ENCODE measurements around the gene GRAMD1C.
"Not testable (repeated sequence)": the region's sequence is repeated elsewhere in the genome, so short reads cannot be mapped to it uniquely, and the experiment has no call there.

GRAMD1C gene

DNA sequence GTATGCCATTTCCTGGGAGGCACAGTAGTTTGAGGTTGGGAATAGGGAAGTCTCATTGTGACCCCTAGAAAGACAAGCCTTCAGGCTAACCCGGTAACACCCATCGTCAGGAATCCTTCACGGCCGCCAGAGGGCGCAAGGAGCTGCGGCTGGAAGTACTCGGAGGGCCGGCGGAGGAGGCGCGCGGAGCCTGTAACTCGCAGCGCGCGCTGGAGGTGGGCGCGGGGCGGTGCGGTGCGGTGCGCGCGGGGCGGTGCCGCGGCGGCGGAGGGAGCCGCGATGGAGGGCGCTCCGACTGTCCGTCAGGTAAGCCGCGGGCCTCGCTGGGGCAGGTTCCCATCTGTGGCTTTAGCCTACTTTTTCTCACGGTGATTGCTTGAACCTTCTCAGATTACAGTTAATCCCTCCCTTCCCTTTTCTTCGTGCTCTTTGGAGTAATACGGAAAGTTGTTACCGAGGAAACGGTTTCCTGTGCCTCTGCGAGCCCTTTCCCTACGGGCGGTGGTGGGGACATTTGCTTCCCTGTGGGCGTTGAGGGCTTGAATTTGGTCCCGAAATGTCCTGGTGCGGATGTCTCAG, at the start of gene GRAMD1C:
Gene GRAMD1C (plus strand): TSS at position 158 of the 579 bp plus-strand sequence. CDS start 122 bp downstream, at position 280.
- DNase-seq = peak; percentile 80

DNA sequence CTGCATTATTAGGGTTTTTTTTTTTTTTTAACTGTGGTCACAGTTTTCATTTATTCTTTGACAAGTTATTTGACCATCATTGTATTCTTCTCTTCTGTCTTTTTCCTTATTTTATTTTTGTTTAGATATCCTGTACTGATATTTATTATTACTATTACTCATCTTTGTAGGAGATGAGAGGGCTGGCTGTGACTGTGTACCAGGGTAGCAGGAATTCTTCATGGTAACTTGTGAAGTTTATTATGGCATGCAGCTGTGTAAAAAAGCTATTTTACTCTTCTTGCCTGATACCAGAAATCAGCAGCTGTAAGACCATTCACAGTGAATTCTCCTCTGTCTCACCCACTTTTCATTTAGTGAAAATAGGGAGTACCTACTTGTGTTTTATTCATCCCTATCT, 47.2 kb upstream of the GRAMD1C start:
- no peak for DNase-seq

DNA sequence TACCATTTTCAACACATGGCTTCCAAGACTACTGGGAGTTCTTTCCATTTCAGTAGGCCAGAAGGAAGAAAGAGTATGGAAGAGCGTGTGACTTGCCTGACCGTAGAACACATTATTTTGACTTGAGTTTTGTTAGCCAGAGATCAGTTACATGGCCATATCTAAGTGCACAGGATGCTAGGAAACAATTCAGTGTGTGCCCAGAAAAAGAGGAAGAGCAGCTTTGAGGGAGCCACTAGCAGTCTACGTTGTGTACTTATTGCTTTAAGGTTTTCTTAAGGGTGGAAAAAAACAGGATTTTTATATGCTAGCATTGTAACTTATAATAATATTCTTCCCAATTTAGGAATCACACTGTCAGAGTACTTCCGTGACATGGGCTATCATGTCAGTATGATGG, 44.1 kb upstream of the GRAMD1C start:
- DNase-seq = no peak

DNA sequence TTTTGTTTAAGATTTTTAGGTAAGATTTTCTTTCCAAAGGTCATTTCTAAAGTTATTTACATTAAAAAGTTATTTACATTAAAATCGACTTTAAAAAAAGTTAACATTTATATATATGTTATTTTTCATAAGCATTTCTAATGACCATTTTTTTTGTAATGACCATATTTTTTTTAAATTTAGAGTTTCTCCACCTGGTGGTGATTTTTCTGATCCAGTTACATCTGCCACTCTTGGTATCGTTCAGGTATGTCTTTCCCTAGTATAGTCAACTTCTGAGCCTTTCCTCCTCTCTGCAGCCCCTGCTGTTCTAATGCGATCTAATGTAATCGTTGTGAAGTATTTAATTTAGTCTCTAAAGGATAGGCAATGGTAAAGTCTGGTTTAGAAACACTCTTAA, 42.9 kb upstream of the GRAMD1C start:
- no peak for DNase-seq

DNA sequence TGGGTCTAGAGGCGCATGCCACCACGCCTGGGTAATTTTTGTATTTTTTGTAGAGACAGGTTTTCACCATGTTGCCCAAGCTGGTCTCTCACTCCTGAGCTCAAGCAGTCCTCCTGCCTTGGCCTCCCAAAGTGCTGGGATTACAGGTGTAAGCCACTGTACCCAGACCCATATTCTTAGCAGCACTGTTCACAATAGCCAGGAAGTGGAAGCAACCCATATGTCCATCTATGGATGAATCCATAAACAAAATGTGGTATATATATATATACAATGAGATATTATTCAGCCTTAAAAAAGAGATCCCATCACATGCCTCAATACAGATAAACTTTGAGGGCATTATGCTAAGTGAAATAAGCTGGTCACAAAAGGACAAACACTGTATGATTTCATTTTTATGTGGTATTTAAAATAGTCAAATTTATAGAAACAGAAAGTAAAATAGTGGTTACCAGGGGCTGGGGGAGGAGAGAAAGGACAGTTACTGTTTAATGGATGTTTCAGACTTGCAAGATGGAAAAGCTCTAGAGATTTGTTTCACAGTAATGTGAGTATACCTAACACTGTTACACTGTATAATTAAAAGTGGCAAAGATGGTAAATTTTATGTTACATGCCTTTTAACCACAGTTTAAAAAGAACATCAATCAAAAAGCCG, 35.7 kb upstream of the GRAMD1C start:
- DNase-seq = no peak

- DNase-seq = no peak
Measured at GRCh38 chr3:113804661-113805060, 33.9 kb upstream of the GRAMD1C start.

GRCh38 chr3:113805249-113805648, 33.3 kb upstream of the GRAMD1C start:
- DNase-seq = no peak

DNA sequence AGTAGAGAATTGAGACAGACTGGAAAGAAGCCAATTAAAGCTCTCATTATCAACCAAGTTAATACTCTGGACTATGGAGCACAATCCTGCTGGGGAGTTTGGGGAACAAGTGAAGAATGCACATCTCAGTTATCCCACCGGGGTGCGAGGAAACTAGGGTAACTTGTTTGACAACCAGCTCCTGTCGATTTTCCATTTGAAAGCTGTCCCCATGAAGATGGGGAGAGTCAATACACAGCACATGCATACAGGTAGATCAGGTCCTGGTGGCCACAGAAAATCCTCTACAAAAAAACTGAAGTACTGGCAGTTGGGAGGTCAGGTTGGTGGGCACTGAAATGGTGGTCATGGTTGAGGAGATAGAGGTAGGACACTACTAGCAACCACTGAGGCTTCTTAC, 25.7 kb upstream of the GRAMD1C start:
- no peak for DNase-seq

DNA sequence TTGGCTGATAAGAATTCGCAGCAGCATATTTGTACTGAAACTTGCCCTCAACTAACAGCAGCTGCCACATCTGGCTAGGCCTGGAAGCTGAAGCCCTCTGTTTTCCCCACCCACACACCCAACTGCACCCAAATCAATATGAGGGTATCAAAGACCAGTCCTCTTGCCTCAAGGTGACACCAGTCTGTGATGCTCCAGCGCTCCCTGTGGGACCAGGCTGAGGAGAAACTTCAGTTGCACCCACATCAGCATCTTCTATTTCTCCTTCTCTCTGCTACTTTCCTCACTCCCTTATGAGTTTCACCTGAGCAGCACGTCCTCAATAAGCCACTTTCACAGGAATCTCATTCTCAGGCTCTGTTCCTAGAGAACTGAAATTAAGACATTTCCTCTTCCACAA, 18.7 kb upstream of the GRAMD1C start:
- DNase-seq = no peak

DNA sequence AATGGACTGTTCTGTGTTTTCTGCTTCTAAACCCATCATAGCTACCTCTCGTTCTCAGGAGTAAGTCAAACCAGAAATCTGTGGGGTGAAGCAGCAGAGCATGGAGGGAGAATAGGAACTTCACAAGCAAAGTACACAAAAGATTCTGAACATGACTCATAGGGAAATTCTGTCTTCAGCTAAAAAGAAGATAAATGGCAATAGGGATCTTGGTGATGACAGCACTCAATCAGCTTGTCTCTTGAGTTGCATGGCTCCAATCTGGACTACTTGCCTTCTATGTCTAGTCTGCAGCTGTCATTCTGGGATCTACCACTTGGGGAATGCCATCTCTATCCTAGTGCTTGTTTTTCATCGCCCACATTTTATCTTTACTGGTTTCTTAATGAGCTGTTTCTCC, 13.5 kb upstream of the GRAMD1C start:
- DNase-seq = no peak

GRCh38 chr3:113828600-113828999, 10.0 kb upstream of the GRAMD1C start:
- DNase-seq = no peak

GRCh38 chr3:113829576-113830354, 8.8 kb upstream of the GRAMD1C start:
- no peak for DNase-seq

GRCh38 chr3:113831103-113831355, 7.6 kb upstream of the GRAMD1C start:
- DNase-seq = no peak

DNA sequence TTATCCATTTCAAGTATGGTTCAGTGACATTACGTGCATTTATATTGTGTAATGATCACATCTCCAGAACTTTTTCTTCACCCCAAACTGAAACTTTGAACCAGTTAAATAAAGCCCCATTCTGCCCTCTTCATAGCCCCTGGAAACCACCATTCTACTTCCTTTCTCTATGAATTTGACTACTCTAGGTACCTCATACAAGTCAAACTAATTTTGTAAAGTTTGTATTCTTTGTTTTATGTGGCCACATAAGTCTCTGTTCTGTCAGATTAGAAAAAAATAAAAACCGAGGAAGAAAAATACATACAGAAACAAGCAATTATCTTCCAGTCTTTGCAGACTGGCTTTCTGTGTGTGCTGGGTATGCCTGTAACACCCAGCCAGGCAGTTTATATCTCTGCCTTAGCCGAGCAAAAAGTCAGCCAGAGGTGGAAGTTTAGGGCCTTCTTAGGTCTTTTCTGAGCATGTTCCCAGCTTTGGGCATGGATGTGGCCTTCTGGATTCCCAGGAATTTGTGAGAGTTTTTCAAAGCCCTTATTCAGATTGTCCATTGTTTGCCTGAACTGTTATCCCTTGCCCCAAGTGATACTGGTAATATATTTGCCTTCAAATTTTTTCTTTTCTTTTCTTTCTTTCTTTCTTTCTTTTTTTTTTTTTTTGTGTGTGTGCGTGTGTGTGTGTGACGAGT, 6.0 kb upstream of the GRAMD1C start:
- DNase-seq = no peak

DNA sequence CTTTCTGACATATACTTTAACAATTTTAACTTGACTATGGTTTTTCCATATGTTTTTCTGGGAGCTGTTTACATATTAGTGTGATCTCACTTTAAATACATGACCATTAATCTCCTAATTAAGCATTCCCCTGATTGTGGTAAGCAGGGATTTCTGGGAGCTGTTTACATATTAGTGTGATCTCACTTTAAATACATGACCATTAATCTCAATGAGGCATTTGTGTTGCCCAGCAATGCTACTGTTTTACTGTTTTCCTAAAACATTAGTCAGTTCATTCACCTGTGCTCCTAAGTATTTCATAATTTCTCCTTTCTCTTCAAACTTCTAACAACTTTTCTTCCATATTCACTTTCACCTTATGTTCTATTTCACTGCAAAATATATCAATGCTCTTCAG, 3.6 kb upstream of the GRAMD1C start:
- no peak for DNase-seq

- DNase-seq = no peak
Measured at GRCh38 chr3:113839551-113839950, 963 bp downstream of the GRAMD1C start.

DNA sequence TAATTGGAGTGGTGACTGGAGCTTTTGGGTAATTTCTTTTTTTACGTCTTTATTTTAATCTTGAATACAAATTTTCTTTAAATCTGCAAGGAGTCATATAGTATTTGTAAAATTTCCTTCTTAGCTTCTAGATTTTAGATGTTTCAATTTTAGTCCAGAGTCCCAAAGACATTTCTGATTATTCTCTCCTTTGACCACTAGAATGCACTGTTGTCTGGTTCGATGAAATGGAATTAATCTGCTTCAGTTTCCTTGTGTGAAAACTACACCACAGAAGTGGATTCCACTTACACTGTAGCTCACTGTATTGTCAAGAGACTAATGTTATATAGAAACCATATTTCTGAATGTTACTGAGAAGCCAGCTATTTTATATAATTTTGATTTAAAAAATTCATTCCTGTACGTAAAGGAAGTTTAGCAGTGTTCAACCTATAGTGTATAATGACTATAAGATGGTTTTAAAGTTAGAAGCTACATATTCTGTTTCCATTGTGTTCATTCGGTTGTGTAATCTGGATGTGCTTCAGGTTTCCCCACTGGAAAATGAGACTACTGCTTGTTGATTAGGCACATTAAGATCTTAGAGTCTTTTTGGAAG, 6.1 kb downstream of the GRAMD1C start:
- no peak for DNase-seq

DNA sequence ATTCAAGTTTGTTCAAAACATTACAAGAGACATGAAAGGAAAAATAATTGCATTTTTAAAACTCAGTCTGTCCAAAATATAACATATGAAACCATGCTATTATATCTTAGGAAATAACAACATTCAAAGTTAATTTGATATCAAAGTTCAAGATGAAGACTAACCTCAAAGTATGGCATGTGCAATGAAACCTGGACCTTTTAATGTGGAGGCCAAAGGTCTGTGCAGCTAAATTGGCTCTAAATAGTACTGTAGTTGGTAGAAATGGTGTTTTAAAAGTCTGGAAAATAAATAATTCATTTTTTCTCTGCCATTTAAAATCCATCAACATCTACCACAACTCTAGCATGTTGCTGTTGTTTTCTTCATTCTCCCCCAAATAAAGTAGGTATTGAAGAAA, 8.7 kb downstream of the GRAMD1C start:
- DNase-seq = no peak

GRCh38 chr3:113847664-113848461, 9.3 kb downstream of the GRAMD1C start:
- no peak for DNase-seq

DNA sequence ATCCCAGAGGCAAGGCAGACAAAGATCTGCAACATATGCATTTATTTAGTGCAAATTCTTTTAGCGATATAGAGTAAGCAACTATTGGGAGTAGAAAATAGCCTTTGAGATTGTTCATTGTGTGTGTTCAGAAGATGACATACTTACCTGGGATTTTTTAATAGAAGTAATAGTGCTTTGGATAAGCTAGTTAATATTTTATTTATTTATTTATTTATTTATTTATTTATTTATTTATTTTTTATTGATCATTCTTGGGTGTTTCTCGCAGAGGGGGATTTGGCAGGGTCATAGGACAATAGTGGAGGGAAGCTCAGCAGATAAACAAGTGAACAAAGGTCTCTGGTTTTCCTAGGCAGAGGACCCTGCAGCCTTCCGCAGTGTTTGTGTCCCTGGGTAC, 10.5 kb downstream of the GRAMD1C start:
- DNase-seq = not testable (repeated sequence)

- not testable (repeated sequence) for DNase-seq
Measured at GRCh38 chr3:113849841-113850240, 11.3 kb downstream of the GRAMD1C start.

GRCh38 chr3:113850391-113850790, 11.8 kb downstream of the GRAMD1C start:
- DNase-seq = not testable (repeated sequence)

GRCh38 chr3:113852506-113852905, 13.9 kb downstream of the GRAMD1C start:
- no peak for DNase-seq

All from NK-92 treated with Interleukin-12 subunit alpha and Interleukin-12 subunit beta, amount 100 ng/mL, for 24 hours (cell line).